Bladder microvascular endothelial cell (primary cell): ENCODE data around the gene TNFRSF6B. TPM values are rescaled to one million over a fixed set of nuclear protein-coding genes. Genes with fewer than 3 reads are reported as not detected.

ENCODE experiments used
- total RNA-seq: library from RNA; depleted of rRNA; stranded (reverse); fragments of >200 nt; gene quantifications from 2 replicates; pipeline ENCODE4 v1.2.3, GENCODE V29; 2014

The TNFRSF6B gene, protein sequence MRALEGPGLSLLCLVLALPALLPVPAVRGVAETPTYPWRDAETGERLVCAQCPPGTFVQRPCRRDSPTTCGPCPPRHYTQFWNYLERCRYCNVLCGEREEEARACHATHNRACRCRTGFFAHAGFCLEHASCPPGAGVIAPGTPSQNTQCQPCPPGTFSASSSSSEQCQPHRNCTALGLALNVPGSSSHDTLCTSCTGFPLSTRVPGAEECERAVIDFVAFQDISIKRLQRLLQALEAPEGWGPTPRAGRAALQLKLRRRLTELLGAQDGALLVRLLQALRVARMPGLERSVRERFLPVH
- 19.1 and 28.5 TPM in 2 replicates for total RNA-seq

DNA sequence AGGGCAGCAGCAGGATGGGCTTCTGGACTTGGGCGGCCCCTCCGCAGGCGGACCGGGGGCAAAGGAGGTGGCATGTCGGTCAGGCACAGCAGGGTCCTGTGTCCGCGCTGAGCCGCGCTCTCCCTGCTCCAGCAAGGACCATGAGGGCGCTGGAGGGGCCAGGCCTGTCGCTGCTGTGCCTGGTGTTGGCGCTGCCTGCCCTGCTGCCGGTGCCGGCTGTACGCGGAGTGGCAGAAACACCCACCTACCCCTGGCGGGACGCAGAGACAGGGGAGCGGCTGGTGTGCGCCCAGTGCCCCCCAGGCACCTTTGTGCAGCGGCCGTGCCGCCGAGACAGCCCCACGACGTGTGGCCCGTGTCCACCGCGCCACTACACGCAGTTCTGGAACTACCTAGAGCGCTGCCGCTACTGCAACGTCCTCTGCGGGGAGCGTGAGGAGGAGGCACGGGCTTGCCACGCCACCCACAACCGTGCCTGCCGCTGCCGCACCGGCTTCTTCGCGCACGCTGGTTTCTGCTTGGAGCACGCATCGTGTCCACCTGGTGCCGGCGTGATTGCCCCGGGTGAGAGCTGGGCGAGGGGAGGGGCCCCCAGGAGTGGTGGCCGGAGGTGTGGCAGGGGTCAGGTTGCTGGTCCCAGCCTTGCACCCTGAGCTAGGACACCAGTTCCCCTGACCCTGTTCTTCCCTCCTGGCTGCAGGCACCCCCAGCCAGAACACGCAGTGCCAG, at the start of gene TNFRSF6B:
TSS of gene TNFRSF6B (plus strand) at position 25 of the 729 bp plus-strand sequence. CDS start at position 141, 116 bp downstream.

DNA sequence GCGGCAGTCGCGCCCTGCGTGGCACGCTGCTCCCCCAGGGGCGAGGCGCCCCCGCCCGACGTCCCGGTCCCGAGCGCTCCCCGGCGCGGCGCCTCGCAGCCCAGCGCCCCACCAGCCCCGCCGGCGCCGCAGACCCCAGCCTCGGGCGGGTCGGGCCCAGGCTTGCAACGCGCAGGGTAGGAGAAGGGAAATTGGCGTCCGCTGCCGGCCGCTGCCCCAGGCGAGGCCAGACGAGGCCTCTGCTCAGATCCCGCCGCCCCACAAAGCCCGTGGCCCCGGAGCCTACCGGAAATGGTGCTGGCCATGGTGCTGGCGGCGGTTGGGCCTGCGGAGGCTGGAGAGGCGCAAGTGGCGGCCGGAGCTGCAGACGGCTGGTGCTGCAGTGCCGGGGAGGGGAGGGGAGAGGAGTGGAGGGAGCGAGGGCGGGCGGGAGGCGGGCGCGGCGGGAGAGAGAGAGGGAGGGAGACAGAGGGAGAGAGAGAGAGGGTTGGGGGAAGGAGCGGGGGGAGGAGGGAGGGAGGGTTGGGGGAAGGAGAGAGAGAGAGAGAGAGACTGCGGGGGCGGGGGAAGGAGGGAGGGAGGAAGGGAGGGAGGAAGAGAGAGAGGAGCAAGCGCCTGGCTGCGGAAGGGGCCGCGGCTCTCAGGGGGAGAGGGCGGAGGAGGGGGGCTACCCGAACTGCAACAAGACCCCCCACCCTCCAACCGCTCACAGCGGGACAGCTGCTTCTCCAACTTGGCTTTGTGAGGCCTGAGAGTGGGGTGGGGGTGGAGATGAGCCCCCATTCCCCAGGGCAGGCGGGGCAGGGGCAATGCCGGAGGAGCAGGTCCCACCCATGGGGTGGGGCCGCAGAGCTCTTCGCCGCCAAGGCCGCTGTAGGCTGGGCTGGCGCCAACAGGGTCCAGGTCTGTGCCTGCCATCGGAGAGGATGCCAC, 43.1 kb upstream of the TNFRSF6B start, which contains the start of gene STMN3:
TSS of gene STMN3 (minus strand) at position 384 of the 933 bp plus-strand sequence. CDS start at position 305, 79 bp downstream.

DNA sequence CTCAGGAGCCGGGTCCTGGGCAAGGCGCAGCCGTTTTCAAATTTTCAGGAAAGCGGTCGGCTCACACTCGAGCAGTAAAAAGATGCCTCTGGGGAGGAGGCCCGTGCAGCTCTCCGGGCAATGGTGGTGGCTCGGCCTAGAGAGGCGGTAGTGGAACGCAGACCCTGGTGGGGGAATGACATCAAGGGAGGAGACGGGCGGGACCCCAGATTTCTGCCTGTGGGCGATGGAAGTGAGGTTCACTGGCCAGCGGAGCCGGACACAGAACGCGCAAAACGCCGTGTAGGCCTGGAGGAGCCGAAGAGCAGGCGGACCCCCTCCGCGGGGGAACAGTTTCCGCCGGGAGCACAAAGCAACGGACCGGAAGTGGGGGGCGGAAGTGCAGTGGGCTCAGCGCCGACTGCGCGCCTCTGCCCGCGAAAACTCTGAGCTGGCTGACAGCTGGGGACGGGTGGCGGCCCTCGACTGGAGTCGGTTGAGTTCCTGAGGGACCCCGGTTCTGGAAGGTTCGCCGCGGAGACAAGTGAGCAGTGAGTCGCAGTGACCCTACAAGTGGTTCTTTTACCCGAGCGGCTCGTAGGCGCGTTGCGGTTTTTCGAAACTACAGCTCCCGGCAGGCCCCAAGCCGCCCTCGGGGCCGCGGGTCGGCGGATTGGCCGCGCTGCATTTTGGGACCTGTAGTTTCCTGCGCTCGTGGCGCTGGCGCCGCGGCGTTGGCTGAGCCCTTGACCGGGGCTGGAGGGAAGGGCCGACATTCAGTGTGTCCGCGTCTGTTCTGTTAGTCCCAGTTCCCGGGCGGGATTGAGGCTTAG, 38.3 kb upstream of the TNFRSF6B start, which contains the start of gene RTEL1:
TSS of gene RTEL1 (plus strand) at position 376 of the 812 bp plus-strand sequence. CDS start 1,091 bp downstream, outside the sequence.

DNA sequence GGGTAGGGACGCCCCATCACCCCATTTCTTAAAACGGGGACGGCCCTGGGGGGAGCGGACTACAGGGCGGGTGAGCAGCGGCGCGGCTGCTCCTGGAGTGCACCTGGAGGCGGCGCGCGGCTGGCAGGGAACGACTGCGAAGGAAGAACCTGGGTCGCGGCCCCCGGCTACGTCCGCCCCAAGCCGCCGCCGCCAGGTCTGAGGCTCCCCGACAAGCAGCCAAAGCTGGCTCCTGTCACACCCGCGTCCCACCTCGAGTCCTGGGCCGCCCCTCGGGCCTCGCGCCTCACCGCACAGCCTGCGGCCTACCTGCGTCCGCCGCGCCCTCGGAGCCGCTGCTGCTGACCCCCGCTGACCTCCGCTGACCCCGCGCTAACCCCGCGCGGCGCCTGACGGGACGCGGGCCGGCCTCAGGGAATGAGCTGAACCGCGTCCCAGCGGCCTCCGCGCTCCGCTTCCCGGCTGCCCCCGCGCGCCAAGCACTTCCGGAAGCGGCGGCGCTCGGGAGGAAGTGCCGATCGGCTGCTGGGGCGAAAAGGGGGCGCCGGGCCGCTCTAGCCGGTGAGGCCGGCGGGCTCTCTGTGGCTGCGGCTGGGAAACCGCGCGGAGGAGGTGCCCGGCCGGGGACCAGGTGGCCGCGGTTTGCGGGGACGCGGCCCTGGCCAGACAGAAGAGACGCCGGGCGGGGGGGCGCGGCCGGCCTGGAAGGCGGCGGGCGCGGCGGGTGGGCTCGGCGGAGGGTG, 11.3 kb downstream of the TNFRSF6B start, which contains the start of the genes ARFRP1 and ZGPAT:
TSS of gene ARFRP1 (minus strand) at position 419 of the 743 bp plus-strand sequence. CDS start 885 bp downstream, outside the sequence.
TSS of gene ZGPAT (plus strand) at position 482 of the 743 bp plus-strand sequence. CDS start 542 bp downstream, outside the sequence.

DNA sequence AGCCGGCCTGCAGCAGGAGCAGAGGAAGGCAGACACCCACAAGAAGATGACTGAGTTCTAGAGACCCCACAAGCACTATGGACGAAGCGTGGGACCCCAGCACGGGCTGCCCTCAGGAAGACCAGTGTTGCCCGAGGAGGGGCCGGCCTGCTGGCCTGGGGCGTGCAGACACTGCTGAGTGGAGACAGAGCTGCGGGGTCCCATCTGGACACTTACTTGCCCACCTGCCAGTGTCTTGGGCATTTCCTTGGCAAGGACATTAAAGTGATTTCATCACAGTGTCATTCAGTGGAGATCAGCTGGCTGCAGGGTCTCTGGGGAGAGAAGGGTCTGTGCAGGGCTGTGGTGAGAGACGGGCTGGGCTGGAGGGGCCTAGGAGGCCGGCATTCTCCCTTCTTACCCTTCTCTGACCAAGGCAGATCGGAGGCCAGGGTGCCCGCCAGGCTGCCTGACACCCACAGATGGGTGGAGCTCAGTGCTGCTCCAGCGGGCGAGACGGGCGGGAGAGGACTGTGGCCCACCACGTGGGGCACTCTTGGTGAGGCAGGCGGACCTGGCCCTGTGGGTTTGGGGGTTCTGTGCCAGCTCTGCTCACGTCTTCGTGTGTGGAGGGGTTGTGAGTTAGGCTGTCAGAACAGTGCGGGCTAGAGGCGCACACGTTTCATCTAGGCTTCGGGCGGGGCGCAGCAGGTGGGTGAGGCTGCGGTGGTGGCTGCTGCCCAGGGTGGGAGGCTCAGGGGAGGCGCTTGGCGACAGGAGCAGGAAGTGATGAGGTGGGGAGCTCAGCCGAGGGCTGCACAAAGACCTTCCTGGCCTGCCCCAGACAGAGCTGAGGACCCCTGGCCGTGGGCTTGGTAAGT, 39.6 kb downstream of the TNFRSF6B start, which contains the start of gene LIME1:
TSS of gene LIME1 (plus strand) at position 806 of the 860 bp plus-strand sequence. CDS start 886 bp downstream, outside the sequence.

DNA sequence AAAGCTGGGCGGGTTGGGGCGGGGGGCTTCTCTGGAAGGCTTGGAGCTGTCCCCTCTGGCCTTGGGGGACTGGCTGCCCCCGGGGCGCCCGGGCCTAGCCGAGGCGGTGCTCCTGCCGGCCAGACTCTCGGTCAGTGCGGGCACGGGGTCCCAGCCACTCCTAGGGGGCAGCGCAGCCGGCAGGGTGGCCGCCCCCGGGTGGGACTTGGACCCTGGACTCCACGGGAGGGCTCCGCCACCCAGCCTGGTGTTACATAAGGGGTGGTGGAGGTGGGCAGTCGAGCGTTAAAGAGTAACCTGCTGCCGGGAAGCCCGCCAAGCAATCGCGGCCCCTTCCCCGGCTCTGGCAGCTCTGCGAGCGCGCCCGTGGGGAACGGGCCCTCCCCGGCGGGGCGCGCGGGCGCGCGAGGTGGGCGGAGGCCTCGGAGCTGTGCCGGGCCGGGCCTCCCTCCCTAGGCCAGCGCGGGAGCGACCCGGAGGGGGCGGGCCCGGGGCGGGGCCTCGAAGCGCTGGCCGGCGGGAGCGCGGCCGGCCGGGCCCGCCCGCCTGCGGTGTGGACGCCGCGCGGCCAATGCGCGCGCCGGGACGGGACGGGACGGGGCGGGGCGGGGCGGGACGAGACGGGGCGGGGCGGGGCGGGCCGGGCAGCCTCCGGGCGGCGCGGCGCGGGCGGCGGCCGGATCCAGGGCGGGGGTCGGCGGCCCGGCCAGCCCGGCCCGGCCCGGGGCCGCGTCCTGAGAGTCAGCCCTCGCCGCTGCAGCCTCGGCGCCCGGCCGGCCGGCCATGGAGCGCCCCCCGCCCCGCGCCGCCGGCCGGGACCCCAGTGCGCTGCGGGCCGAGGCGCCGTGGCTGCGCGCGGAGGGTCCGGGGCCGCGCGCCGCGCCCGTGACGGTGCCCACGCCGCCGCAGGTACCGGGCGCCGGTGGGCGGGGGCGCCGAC, 42.9 kb downstream of the TNFRSF6B start, which contains the start of gene SLC2A4RG:
TSS of gene SLC2A4RG (plus strand) at position 647 of the 940 bp plus-strand sequence. CDS start at position 784, 137 bp downstream.

Other genes starting within 250 kb of the TNFRSF6B start
- not detected in 2 replicates for gene KCNQ2, start 224.0 kb upstream of the TNFRSF6B start, total RNA-seq
- 0.49 and 27.1 TPM in 2 replicates for gene EEF1A2, start 197.6 kb upstream of the TNFRSF6B start, total RNA-seq
- gene PPDPF, start 175.9 kb upstream of the TNFRSF6B start, total RNA-seq = 10.7 and 13.3 TPM in 2 replicates
- gene PTK6, start 159.3 kb upstream of the TNFRSF6B start, total RNA-seq = 0.13 TPM in 1 of 2 replicates, not detected in the other
- gene SRMS, start 148.9 kb upstream of the TNFRSF6B start, total RNA-seq = not detected in 2 replicates
- 1.0 and 1.1 TPM in 2 replicates for gene FNDC11, start 142.5 kb upstream of the TNFRSF6B start, total RNA-seq
- 52.6 and 101 TPM in 2 replicates for gene HELZ2, start 122.4 kb upstream of the TNFRSF6B start, total RNA-seq
- 7.4 and 12.5 TPM in 2 replicates for gene GMEB2, start 69.6 kb upstream of the TNFRSF6B start, total RNA-seq
- 0.69 and 1.5 TPM in 2 replicates for gene STMN3, start 43.2 kb upstream of the TNFRSF6B start, total RNA-seq
- gene RTEL1, start 38.3 kb upstream of the TNFRSF6B start, total RNA-seq = 8.3 and 14.5 TPM in 2 replicates
- 33.4 and 68.0 TPM in 2 replicates for gene ARFRP1, start 11.3 kb downstream of the TNFRSF6B start, total RNA-seq
- gene ZGPAT, start 11.4 kb downstream of the TNFRSF6B start, total RNA-seq = 16.4 and 23.8 TPM in 2 replicates
- 1.9 and 3.2 TPM in 2 replicates for gene LIME1, start 40.0 kb downstream of the TNFRSF6B start, total RNA-seq
- gene SLC2A4RG, start 43.1 kb downstream of the TNFRSF6B start, total RNA-seq = 8.0 and 8.6 TPM in 2 replicates
- gene ZBTB46, start 134.6 kb downstream of the TNFRSF6B start, total RNA-seq = 28.7 and 46.9 TPM in 2 replicates
- gene ABHD16B, start 164.8 kb downstream of the TNFRSF6B start, total RNA-seq = not detected in 2 replicates
- gene TPD52L2, start 168.6 kb downstream of the TNFRSF6B start, total RNA-seq = 100 and 164 TPM in 2 replicates
- gene DNAJC5, start 198.5 kb downstream of the TNFRSF6B start, total RNA-seq = 56.2 and 97.5 TPM in 2 replicates